ENCODE results near the gene WDR13.
A peak's percentile ranks its signal among the peaks of the same experiment; 100 is the strongest.
"Not testable (repeated sequence)": the region's sequence is repeated elsewhere in the genome, so short reads cannot be mapped to it uniquely, and the experiment has no call there.

Gene WDR13

DNA sequence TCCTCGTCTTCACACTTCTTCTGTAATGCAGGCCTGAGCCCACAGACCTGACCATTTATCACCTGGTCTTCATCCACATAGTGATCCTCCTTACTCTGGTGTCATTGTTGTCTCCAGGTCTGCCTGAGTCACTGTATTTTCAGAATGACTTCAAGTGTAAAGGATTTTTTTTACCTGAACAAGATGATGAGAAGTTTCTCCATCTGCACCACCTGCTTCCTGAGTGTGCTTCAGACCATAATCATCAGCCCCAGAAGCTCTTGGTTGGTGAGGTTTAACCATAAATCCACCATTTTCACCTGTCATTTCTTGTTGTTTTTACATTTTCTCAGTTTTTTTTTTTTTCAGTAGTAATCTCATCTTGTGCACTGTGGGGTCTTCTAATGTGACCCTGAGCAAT lies 39.0 kb downstream of the WDR13 start:
- no peak for TF ChIP-seq SUZ12 (IDR thresholded peaks at IDR 0.05; ENCODE audit: extremely low read depth, insufficient read depth, insufficient read length)
- TF ChIP-seq YY1 (IDR thresholded peaks at IDR 0.05; ENCODE audit: insufficient read depth, insufficient read length): no peak
- no peak for TF ChIP-seq ZNF274 (IDR thresholded peaks at IDR 0.05; ENCODE audit: low read depth, low read length)
- Histone ChIP-seq H3K9ac (ENCODE audit: insufficient read length, low read depth) (no peak overlapping the region), H3K9me3 (ENCODE audit: insufficient read depth, low read length) (no peaks in the 10 kb centered on the region), H3K36me3 (ENCODE audit: insufficient read depth, insufficient read length, low read length) (no peaks in the 10 kb centered on the region), H3K4me3 (ENCODE audit: insufficient read length, low read depth) (no peak overlapping the region), H3K27me3 (ENCODE audit: insufficient read depth, insufficient read length) (no peaks in the 10 kb centered on the region), H3K4me1 (ENCODE audit: insufficient read depth, insufficient read length) (no peaks in the 10 kb centered on the region)
- no peak for DNase-seq (ENCODE audit: low read depth, low spot score)

- no peak for TF ChIP-seq ZNF274 (IDR thresholded peaks at IDR 0.05; ENCODE audit: low read depth, low read length)
- Histone ChIP-seq H3K36me3 (ENCODE audit: insufficient read depth, insufficient read length, low read length) (no peaks in the 10 kb centered on the region), H3K27me3 (ENCODE audit: insufficient read depth, insufficient read length) (no peaks in the 10 kb centered on the region), H3K4me1 (ENCODE audit: insufficient read depth, insufficient read length) (no peaks in the 10 kb centered on the region), H3K9ac (ENCODE audit: insufficient read length, low read depth) (no peak overlapping the region), H3K4me3 (ENCODE audit: insufficient read length, low read depth) (no peak overlapping the region), H3K9me3 (ENCODE audit: insufficient read depth, low read length) (no peaks in the 10 kb centered on the region)
- no peak for DNase-seq (ENCODE audit: low read depth, low spot score)
Measured at GRCh38 chrX:48636776-48637175, 39.5 kb downstream of the WDR13 start.

DNA sequence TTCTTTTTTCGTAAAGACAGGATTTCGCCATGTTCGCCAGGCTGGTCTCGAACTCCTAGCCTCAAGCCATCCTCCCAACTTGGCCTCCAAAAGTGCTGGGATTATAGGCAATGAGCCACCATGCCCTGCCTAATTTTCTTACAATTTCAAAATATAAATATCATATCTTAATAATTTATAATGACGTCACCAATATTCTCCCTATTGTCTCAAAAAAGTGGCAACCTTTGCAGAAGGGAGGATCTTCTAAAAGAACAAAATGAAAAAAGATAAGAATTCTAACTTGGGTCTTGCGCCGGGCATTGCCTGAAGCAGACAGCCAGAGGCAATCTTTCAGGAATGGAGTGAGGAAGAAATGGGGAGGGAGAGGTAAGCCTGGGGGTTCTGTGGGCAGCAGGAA lies 48.4 kb downstream of the WDR13 start:
- H3K27me3 ChIP-seq (ENCODE audit: insufficient read depth, insufficient read length): no peaks in the 10 kb centered on the region
- no peaks in the 10 kb centered on the region for H3K4me1 ChIP-seq (ENCODE audit: insufficient read depth, insufficient read length)
- H3K4me3 ChIP-seq (ENCODE audit: insufficient read length, low read depth): no peak overlapping the region
- no peaks in the 10 kb centered on the region for H3K9me3 ChIP-seq (ENCODE audit: insufficient read depth, low read length)
- H3K36me3 ChIP-seq (ENCODE audit: insufficient read depth, insufficient read length, low read length): no peaks in the 10 kb centered on the region
- no peak overlapping the region for H3K9ac ChIP-seq (ENCODE audit: insufficient read length, low read depth)
- DNase-seq (ENCODE audit: low read depth, low spot score): no peak
- TF ChIP-seq ZNF274 (IDR thresholded peaks at IDR 0.05; ENCODE audit: low read depth, low read length): no peak
- no peak for TF ChIP-seq YY1 (IDR thresholded peaks at IDR 0.05; ENCODE audit: insufficient read depth, insufficient read length)
- TF ChIP-seq SUZ12 (IDR thresholded peaks at IDR 0.05; ENCODE audit: extremely low read depth, insufficient read depth, insufficient read length): no peak

DNA sequence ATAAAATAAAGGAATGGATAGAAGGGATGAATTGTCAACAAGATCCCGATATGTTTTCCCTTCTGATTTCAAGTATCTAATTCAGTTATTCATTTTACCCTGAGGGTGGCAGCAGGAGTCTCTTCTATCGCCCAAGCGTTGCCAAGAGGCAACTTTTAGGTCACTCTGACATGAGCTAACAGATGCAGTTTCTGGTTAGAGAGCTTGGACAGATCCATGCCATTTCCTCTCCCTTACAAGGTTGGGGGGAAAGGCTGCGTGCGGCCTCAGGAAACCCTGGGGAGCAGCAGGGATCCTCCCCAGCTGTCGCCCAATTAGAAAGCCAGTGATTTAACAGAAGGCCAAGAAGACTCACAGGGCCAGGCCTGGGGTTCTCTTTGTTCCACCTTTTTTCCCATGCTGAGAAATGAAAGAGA lies 51.1 kb downstream of the WDR13 start:
- no peak overlapping the region for H3K4me3 ChIP-seq (ENCODE audit: insufficient read length, low read depth)
- H3K36me3 ChIP-seq (ENCODE audit: insufficient read depth, insufficient read length, low read length): no peaks in the 10 kb centered on the region
- H3K4me1 ChIP-seq (ENCODE audit: insufficient read depth, insufficient read length): peaks cover 3% of the 10 kb centered on the region
- peak; percentile 51 for DNase-seq (ENCODE audit: low read depth, low spot score)
- H3K27me3 ChIP-seq (ENCODE audit: insufficient read depth, insufficient read length): no peaks in the 10 kb centered on the region
- no peak overlapping the region for H3K9ac ChIP-seq (ENCODE audit: insufficient read length, low read depth)
- no peaks in the 10 kb centered on the region for H3K9me3 ChIP-seq (ENCODE audit: insufficient read depth, low read length)
- TF ChIP-seq ZNF274 (IDR thresholded peaks at IDR 0.05; ENCODE audit: low read depth, low read length) (no peak), SUZ12 (IDR thresholded peaks at IDR 0.05; ENCODE audit: extremely low read depth, insufficient read depth, insufficient read length) (no peak), YY1 (IDR thresholded peaks at IDR 0.05; ENCODE audit: insufficient read depth, insufficient read length) (no peak)

GRCh38 chrX:48649102-48649501 lies 51.8 kb downstream of the WDR13 start:
- H3K27me3 ChIP-seq (ENCODE audit: insufficient read depth, insufficient read length): no peaks in the 10 kb centered on the region
- no peak overlapping the region for H3K4me3 ChIP-seq (ENCODE audit: insufficient read length, low read depth)
- no peak for DNase-seq (ENCODE audit: low read depth, low spot score)
- TF ChIP-seq ZNF274 (IDR thresholded peaks at IDR 0.05; ENCODE audit: low read depth, low read length): no peak
- no peak for TF ChIP-seq YY1 (IDR thresholded peaks at IDR 0.05; ENCODE audit: insufficient read depth, insufficient read length)
- no peak overlapping the region for H3K9ac ChIP-seq (ENCODE audit: insufficient read length, low read depth)
- peaks cover 3% of the 10 kb centered on the region for H3K4me1 ChIP-seq (ENCODE audit: insufficient read depth, insufficient read length)
- no peaks in the 10 kb centered on the region for H3K36me3 ChIP-seq (ENCODE audit: insufficient read depth, insufficient read length, low read length)
- no peaks in the 10 kb centered on the region for H3K9me3 ChIP-seq (ENCODE audit: insufficient read depth, low read length)

- not testable (repeated sequence) for H3K9ac ChIP-seq (ENCODE audit: insufficient read length, low read depth); H3K9me3 ChIP-seq (ENCODE audit: insufficient read depth, low read length); H3K27me3 ChIP-seq (ENCODE audit: insufficient read depth, insufficient read length); H3K4me1 ChIP-seq (ENCODE audit: insufficient read depth, insufficient read length); DNase-seq (ENCODE audit: low read depth, low spot score); H3K4me3 ChIP-seq (ENCODE audit: insufficient read length, low read depth); H3K36me3 ChIP-seq (ENCODE audit: insufficient read depth, insufficient read length, low read length)
Measured at GRCh38 chrX:48652055-48652579, 54.8 kb downstream of the WDR13 start.

DNA sequence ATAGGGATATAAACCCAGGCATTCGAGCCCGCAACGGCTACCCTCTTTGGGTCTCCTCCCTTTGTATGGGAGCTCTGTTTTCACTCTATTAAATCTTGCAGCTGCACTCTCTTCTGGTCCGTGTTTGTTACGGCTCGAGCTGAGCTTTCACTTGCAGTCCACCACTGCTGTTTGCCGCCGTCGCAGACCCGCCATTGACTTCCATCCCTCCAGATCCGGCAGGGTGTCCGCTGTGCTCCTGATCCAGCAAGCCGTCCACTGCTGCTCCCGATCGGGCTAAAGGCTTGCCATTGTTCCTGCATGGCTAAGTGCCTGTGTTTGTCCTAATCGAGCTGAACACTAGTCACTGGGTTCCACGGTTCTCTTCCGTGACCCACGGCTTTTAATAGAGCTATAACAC lies 57.5 kb downstream of the WDR13 start:
- not testable (repeated sequence) for H3K4me1 ChIP-seq (ENCODE audit: insufficient read depth, insufficient read length); H3K4me3 ChIP-seq (ENCODE audit: insufficient read length, low read depth); H3K9me3 ChIP-seq (ENCODE audit: insufficient read depth, low read length); H3K27me3 ChIP-seq (ENCODE audit: insufficient read depth, insufficient read length); DNase-seq (ENCODE audit: low read depth, low spot score); H3K36me3 ChIP-seq (ENCODE audit: insufficient read depth, insufficient read length, low read length); H3K9ac ChIP-seq (ENCODE audit: insufficient read length, low read depth)

All from NT2/D1 (cell line).